GM12878 (cell line): Measurements from ENCODE around the gene IFT52. TPM values are rescaled to one million over a fixed set of nuclear protein-coding genes. Genes with fewer than 3 reads are reported as not detected.

Source experiments
- ATAC-seq: fragments of 200-7000 bp; cut with Tn5 transposase; 3 replicates; pipeline ENCODE4 v1.9.1; 2020; ENCODE audit warnings: mild to moderate bottlenecking, moderate library complexity
- BruUV-seq: library from RNA; stranded (reverse); fragments of 400-500 nt; replicated peaks from 2 replicates; lab custom pipeline; 2021; lab: Mats Ljungman, UMichigan
- CTCF ChIA-PET: fragments of 300-600 bp; sonication (Branson Sonifier 250); formaldehyde crosslinking; extraction: SDS; loops from one replicate; lab custom pipeline; 2021; ENCODE audit warnings: inconsistent platforms; lab: Yijun Ruan, JAX
- POLR2A ChIA-PET: fragments of 350-600 bp; formaldehyde crosslinking; extraction: SDS; loops from one replicate; lab custom pipeline; 2021; ENCODE audit warnings: inconsistent platforms; lab: Charles Lee
- RAD21 ChIA-PET: fragments of 300-600 bp; sonication (Branson Sonifier 250); formaldehyde crosslinking; loops from one replicate; lab custom pipeline; 2023; ENCODE audit warnings: antibody characterized with exemption; ENCODE audit not compliant: unreplicated experiment; lab: Charles Lee
- SMC1A ChIA-PET: fragments of 300-600 bp; sonication (Branson Sonifier 250); formaldehyde crosslinking; loops from one replicate; lab custom pipeline; 2023; ENCODE audit not compliant: unreplicated experiment, uncharacterized antibody; lab: Charles Lee
- DNase-seq: peaks from one replicate; pipeline ENCODE4 v3.0.0-alpha.2; 2011; ENCODE audit warnings: low read depth, low spot score
- FAIRE-seq: peaks from 3 replicates; lab custom pipeline; 2011; peaks lifted over from hg19 to GRCh38; lab: Jason Lieb, UNC
- H2AFZ ChIP-seq: 2 replicates; pipeline ENCODE4 v1.6.0; 2011; ENCODE audit warnings: low read depth, low read length, control low read depth; ENCODE audit not compliant: control insufficient read depth
- H3K27ac ChIP-seq: 2 replicates; pipeline ENCODE4 v1.5.1; 2011; ENCODE audit warnings: control low read depth; ENCODE audit not compliant: control insufficient read depth, insufficient read depth
- H3K27me3 ChIP-seq, 2 experiments: replicated peaks in 1 of 2; 2 replicates each; pipeline versions ENCODE4 v1.6.0 to v1.6.1; 2011; ENCODE audit warnings: low read length in 1 of 2; ENCODE audit not compliant: control insufficient read depth in 2 of 2, insufficient read depth in 2 of 2
- H3K36me3 ChIP-seq, 2 experiments: 2 replicates each; pipeline ENCODE4 v1.5.1; 2011; ENCODE audit warnings: low read length in 1 of 2; ENCODE audit not compliant: control insufficient read depth in 2 of 2, insufficient read depth in 2 of 2
- H3K4me1 ChIP-seq: 2 replicates; pipeline ENCODE4 v1.6.1; 2011; ENCODE audit warnings: mild to moderate bottlenecking, low read length, moderate library complexity, mixed read lengths; ENCODE audit not compliant: control insufficient read depth, insufficient read depth
- H3K4me2 ChIP-seq: 2 replicates; pipeline ENCODE4 v1.6.0; 2011; ENCODE audit warnings: control low read depth; ENCODE audit not compliant: control insufficient read depth, insufficient read depth
- H3K4me3 ChIP-seq: fragments of 200-600 bp; sonication (generic); 2 replicates; pipeline ENCODE4 v1.5.1; 2016
- H3K79me2 ChIP-seq: 2 replicates; pipeline ENCODE4 v1.6.0; 2011; ENCODE audit warnings: low read length; ENCODE audit not compliant: control insufficient read depth, insufficient read depth
- H3K9ac ChIP-seq: 2 replicates; pipeline ENCODE4 v1.8.0; 2011; ENCODE audit warnings: low read length, control low read depth, mixed read lengths; ENCODE audit not compliant: control insufficient read depth, insufficient read depth
- H3K9me3 ChIP-seq: replicated peaks from 3 replicates; pipeline ENCODE4 v1.5.1; 2011; ENCODE audit warnings: mild to moderate bottlenecking, low read length; ENCODE audit not compliant: control insufficient read depth, insufficient read depth
- H4K20me1 ChIP-seq: 2 replicates; pipeline ENCODE4 v1.6.0; 2011; ENCODE audit not compliant: control insufficient read depth, insufficient read depth
- BACH1 ChIP-seq: fragments of 450-650 bp; IDR thresholded peaks from 2 replicates; pipeline ENCODE4 v1.6.1; 2017; ENCODE audit warnings: mild to moderate bottlenecking, borderline replicate concordance
- CUX1 ChIP-seq: IDR thresholded peaks from 2 replicates; pipeline ENCODE4 v1.6.1; 2012; ENCODE audit warnings: improper control_type of control experiment, low read depth, low read length; ENCODE audit not compliant: insufficient replicate concordance
- EED ChIP-seq: sonication (generic); IDR thresholded peaks from 2 replicates; pipeline ENCODE4 v1.6.1; 2016; ENCODE audit warnings: antibody characterized with exemption, low read depth
- GABPA ChIP-seq: IDR thresholded peaks from 2 replicates; pipeline ENCODE4 v1.6.1; 2014; ENCODE audit warnings: antibody characterized with exemption, low read depth, mild to moderate bottlenecking, inconsistent platforms
- MYC ChIP-seq: IDR thresholded peaks from 2 replicates; pipeline ENCODE4 v1.6.1; 2011; ENCODE audit warnings: mild to moderate bottlenecking, low read length, moderate library complexity, inconsistent platforms; ENCODE audit not compliant: insufficient read depth, insufficient replicate concordance, insufficient read length, severe bottlenecking
- PRDM15 ChIP-seq: fragments of 450-650 bp; formaldehyde crosslinking; IDR thresholded peaks from 2 replicates; pipeline ENCODE4 v1.4.0; 2020; ENCODE audit warnings: mild to moderate bottlenecking, moderate library complexity
- ZBTB33 ChIP-seq: fragments of 450-650 bp; IDR thresholded peaks from 2 replicates; pipeline ENCODE4 v1.6.1; 2017; ENCODE audit warnings: mild to moderate bottlenecking
- WGBS: methylation state at CpG from one replicate; pipeline ENCODE4 v1.1.6; 2016; ENCODE audit warnings: low lambda C conversion rate; ENCODE audit not compliant: insufficient replicate concordance, insufficient coverage; ENCODE audit errors: missing lambda C conversion rate; 5-methylcytosine and 5-hydroxymethylcytosine counted together
- in situ Hi-C: fragments of 300-500 bp; cut with MboI; formaldehyde crosslinking; loops from 9 replicates; pipeline ENCODE4 v1.14.3; 2018; ENCODE audit warnings: mixed read lengths
- intact Hi-C: fragments of 100-400 bp; cut with micrococcal nuclease; formaldehyde crosslinking; loops from one replicate; pipeline ENCODE4 v1.14.2; 2022; ENCODE audit not compliant: unreplicated experiment
- polyA plus RNA-seq, 11 experiments: library from polyadenylated mRNA; depleted of rRNA in 4 of 11; unstranded in 6 of 11; stranded (reverse) in 5 of 11; fragments of >200 nt; fragmentation: Nextera tagmentation in 4 of 11; fragmentation: Illumina TruSeq in 1 of 11; extraction: Ambion mirVana in 4 of 11; extraction: Trizol in 1 of 11; gene quantifications; 1 replicate in 1 of 11; 2 replicates in 10 of 11; pipeline versions ENCODE4 v1.2.1 to v1.2.3, GENCODE V29; 2011 to 2016; ENCODE audit warnings: inconsistent platforms in 2 of 11, missing spikeins in 2 of 11, low read depth in 1 of 11
- total RNA-seq, 4 experiments: library from RNA; depleted of rRNA in 3 of 4; stranded (reverse); fragments of >200 nt in 3 of 4; fragmentation: Illumina TruSeq in 1 of 4; extraction: Trizol in 1 of 4; gene quantifications; 2 replicates each; pipeline versions ENCODE4 v1.2.1 to v1.2.3, GENCODE V29; 2013 to 2021

IFT52 gene
- total and polyA plus RNA-seq, 10 of the 15 experiments (the other 5 are each of a cell fraction or from before 2014, with no cell fraction given): 18.1 to 30.5 (median 26.0) TPM

GRCh38 chr20:43571771-43572170, 19.0 kb upstream of the IFT52 start (continued):
- TF ChIP-seq PRDM15 (no peak), MYC (no peak), ZBTB33 (no peak)

- ATAC-seq: no peak
- SMC1A ChIA-PET: no interaction called here
- POLR2A ChIA-PET: no interaction called here
Measured at GRCh38 chr20:43572891-43573290, 17.8 kb upstream of the IFT52 start.

More at GRCh38 chr20:43572891-43573290, 17.8 kb upstream of the IFT52 start:
- Histone ChIP-seq H3K79me2 (no peaks in the 10 kb centered on the region), H3K27me3 (no peaks in the 10 kb centered on the region), H3K4me1 (no peaks in the 10 kb centered on the region), H3K9ac (no peak overlapping the region), H3K27ac (no peak overlapping the region), H3K4me2 (no peak overlapping the region), H2AFZ (no peak overlapping the region), H4K20me1 (no peaks in the 10 kb centered on the region), H3K9me3 (no peaks in the 10 kb centered on the region), H3K4me3 (no peak overlapping the region)
- CTCF ChIA-PET: no interaction called here
- WGBS: 46% methylated on average over 8 of the region's 8 CpGs
- RAD21 ChIA-PET: no interaction called here
- no peak for FAIRE-seq
- TF ChIP-seq EED (no peak), CUX1 (no peak), GABPA (no peak), BACH1 (no peak)
- TF ChIP-seq, all 136 proteins: peak for 0
- H3K36me3 ChIP-seq: no peaks in the 10 kb centered on the region
- in situ Hi-C loops: no loop called here
- no peak for DNase-seq
- intact Hi-C loops: no loop called here
- no TSS peak for BruUV-seq
